ENCODE data around the gene LIPA.

DNA sequence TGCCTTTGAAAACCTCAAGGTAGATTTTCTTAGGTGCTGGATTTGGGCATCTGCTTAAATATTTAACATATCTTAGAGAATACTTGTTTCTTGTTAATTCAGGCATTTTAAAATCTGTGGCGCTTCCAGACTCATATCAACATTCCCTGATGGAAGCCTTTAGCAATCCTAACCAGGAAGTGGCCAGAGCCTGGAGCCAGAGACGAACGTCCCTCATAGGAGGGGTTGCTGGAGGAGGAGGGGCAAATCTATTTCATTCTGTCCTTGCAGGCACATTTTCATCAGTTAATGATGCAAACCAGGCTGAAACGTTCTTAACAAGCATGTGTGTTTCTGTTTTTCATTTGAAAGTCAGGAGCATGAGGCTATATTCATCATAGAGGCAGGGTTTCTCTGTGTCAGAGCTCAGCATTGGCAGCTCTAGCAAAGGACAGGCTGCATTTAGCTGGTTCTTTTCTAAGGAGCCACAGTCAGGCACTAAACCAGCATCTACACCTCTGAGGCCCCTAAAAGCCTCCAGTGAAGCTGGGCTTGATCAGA lies 32.4 kb upstream of the LIPA start:
- TF ChIP-seq CTCF (IDR thresholded peaks at IDR 0.05) = no peak
- no peak for TF ChIP-seq POLR2AphosphoS5 (IDR thresholded peaks at IDR 0.05)
